Measurements from ENCODE around the gene SEC14L5. TPM values are rescaled to one million over a fixed set of nuclear protein-coding genes. Genes with fewer than 3 reads are reported as not detected.

SEC14L5 gene
- total RNA-seq, 2 experiments from 2014 or later: not detected

GRCh38 chr16:4988647-4989046 is 30.5 kb downstream of the SEC14L5 start:
- Mint-ChIP-seq H3K36me3 (peaks cover 2% of the 10 kb centered on the region), H3K27me3 (peaks cover 40% of the 10 kb centered on the region), H3K9me3 (ENCODE audit: low read depth) (no peaks in the 10 kb centered on the region), H3K27ac (no peak overlapping the region), H3K4me1 (no peaks in the 10 kb centered on the region), H3K4me3 (no peak overlapping the region)
- CTCF ChIA-PET: no interaction called here
- DNase-seq: no peak
- no peak for ATAC-seq

DNA sequence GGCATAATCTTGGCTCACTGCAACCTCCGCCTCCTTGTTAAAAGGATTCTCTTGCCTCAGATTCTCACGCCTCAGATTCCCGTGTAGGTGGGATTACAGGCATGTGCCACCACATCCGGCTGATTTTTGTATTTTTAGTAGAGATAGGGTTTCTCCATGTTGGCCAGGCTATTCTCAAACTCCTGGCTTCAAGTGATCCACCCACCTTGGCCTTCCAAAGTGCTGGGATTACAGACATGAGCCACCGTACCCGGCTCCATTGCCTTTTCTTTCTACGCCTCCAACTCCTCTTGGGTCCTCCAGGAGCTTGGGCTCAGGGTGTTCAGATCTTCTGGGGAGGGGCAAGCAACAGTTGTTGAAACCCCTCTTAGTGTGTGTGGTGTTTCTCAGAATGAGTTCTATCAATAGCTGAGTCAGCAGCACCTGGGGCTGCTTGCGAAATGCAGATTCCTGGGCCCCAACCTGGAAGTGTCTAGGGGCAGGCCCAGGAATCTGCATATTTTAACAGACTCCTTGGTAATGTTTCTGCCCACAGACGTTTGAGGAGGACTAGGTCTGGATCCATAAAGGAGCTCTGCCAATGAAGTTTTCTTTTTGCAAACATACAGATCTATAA is 31.4 kb downstream of the SEC14L5 start:
- H3K27me3 Mint-ChIP-seq: peaks cover 40% of the 10 kb centered on the region
- no peak overlapping the region for H3K4me3 Mint-ChIP-seq
- DNase-seq (no peak), ATAC-seq (no peak)
- CTCF ChIA-PET: no interaction called here
- no peaks in the 10 kb centered on the region for H3K4me1 Mint-ChIP-seq
- H3K27ac Mint-ChIP-seq: no peak overlapping the region
- H3K9me3 Mint-ChIP-seq (ENCODE audit: low read depth): no peaks in the 10 kb centered on the region
- peaks cover 2% of the 10 kb centered on the region for H3K36me3 Mint-ChIP-seq

DNA sequence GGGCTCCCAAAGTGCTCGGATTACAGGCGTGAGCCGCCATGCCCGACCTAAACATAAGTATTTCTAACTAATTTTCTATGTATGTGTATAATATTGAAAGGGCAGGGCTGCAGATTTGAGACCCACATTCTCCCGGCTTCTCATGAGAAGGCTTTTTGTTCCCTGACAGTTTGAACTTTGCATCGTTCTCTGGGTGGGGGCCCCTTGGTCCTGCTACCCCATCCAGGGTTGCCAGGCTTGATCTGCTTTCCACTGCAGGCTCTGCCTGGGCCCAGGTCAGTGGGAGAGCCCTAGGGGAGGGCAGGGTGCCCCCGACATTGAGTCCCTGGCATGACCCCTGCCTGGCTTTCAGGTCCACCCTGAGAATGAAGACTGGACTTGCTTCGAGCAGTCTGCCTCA is 32.3 kb downstream of the SEC14L5 start:
- ATAC-seq (no peak), DNase-seq (no peak)
- Mint-ChIP-seq H3K9me3 (ENCODE audit: low read depth) (no peaks in the 10 kb centered on the region), H3K36me3 (peaks cover 2% of the 10 kb centered on the region), H3K27me3 (peaks cover 38% of the 10 kb centered on the region), H3K4me3 (no peak overlapping the region), H3K4me1 (no peaks in the 10 kb centered on the region), H3K27ac (no peak overlapping the region)
- CTCF ChIA-PET: no interaction called here

GRCh38 chr16:4991754-4992153 is 33.6 kb downstream of the SEC14L5 start:
- Mint-ChIP-seq H3K36me3 (peaks cover 2% of the 10 kb centered on the region), H3K27me3 (peaks cover 30% of the 10 kb centered on the region), H3K9me3 (ENCODE audit: low read depth) (no peaks in the 10 kb centered on the region), H3K27ac (no peak overlapping the region), H3K4me3 (no peak overlapping the region), H3K4me1 (no peaks in the 10 kb centered on the region)
- DNase-seq (no peak), ATAC-seq (no peak)
- CTCF ChIA-PET: no interaction called here

GRCh38 chr16:4994719-4995434 is 36.7 kb downstream of the SEC14L5 start:
- CTCF ChIA-PET: no interaction called here
- no peaks in the 10 kb centered on the region for H3K4me1 Mint-ChIP-seq
- no peak for ATAC-seq
- no peak for DNase-seq
- H3K27ac Mint-ChIP-seq: no peak overlapping the region
- no peak overlapping the region for H3K4me3 Mint-ChIP-seq
- H3K9me3 Mint-ChIP-seq (ENCODE audit: low read depth): no peaks in the 10 kb centered on the region
- peaks cover 4% of the 10 kb centered on the region for H3K27me3 Mint-ChIP-seq
- no peaks in the 10 kb centered on the region for H3K36me3 Mint-ChIP-seq

DNA sequence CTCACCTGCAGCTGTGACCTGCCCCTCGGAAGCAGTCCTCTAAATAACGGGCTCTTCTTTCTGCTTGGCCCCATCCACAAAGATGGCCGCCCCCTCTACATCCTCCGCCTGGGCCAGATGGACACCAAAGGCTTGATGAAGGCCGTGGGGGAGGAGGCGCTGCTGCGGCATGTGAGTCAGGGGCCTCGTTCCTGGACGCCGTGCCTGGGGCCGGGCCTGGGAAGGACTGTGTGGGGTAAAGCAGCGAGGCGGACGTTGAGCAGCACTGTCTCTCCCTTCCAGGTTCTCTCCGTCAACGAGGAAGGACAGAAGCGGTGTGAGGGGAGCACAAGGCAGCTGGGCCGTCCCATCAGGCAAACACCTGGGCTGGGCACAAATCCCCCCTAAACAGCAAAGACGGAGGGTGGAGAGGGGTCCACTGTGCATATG is 42.5 kb downstream of the SEC14L5 start:
- Mint-ChIP-seq H3K4me1 (no peaks in the 10 kb centered on the region), H3K27me3 (peaks cover 7% of the 10 kb centered on the region), H3K9me3 (ENCODE audit: low read depth) (no peaks in the 10 kb centered on the region), H3K27ac (no peak overlapping the region), H3K36me3 (no peaks in the 10 kb centered on the region), H3K4me3 (no peak overlapping the region)
- CTCF ChIA-PET: no interaction called here
- ATAC-seq (no peak), DNase-seq (no peak)

DNA sequence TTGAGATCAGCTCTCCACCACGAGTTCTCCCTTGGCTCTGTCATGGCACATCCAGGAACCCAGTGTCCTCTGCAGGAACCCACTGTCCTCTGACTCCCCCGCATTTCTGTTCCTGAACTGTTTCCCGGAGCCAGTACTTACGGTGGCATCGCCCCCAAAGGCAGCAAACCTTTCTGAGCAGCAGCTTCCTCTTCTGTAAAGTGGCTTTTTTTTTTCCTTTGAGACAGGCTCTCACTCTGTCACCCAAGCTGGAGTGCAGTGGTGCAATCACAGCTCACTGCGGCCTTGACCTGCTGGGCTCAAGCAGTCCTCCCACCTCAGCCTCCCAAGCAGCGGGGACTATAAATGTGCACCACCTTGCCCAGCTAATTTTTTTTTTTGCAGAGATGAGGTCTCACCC is 43.4 kb downstream of the SEC14L5 start:
- CTCF ChIA-PET: interaction anchor here (0.6 kb wide), 1 partner anchor 42 kb away, joined by 3 read pairs; no protein-coding TSS in a partner anchor
- H3K4me3 Mint-ChIP-seq: no peak overlapping the region
- H3K4me1 Mint-ChIP-seq: no peaks in the 10 kb centered on the region
- no peak for ATAC-seq
- H3K36me3 Mint-ChIP-seq: no peaks in the 10 kb centered on the region
- no peak for DNase-seq
- peaks cover 7% of the 10 kb centered on the region for H3K27me3 Mint-ChIP-seq
- H3K27ac Mint-ChIP-seq: no peak overlapping the region
- no peaks in the 10 kb centered on the region for H3K9me3 Mint-ChIP-seq (ENCODE audit: low read depth)

- peaks cover 7% of the 10 kb centered on the region for H3K27me3 Mint-ChIP-seq
- ATAC-seq (no peak), DNase-seq (no peak)
- no peaks in the 10 kb centered on the region for H3K36me3 Mint-ChIP-seq
- H3K9me3 Mint-ChIP-seq (ENCODE audit: low read depth): no peaks in the 10 kb centered on the region
- CTCF ChIA-PET: interaction anchor here (0.6 kb wide), 1 partner anchor 42 kb away, joined by 3 read pairs; no protein-coding TSS in a partner anchor
- no peaks in the 10 kb centered on the region for H3K4me1 Mint-ChIP-seq
- H3K27ac Mint-ChIP-seq: no peak overlapping the region
- no peak overlapping the region for H3K4me3 Mint-ChIP-seq
These were observed 43.9 kb downstream of the SEC14L5 start for GRCh38 chr16:5001986-5002385.

GRCh38 chr16:5002699-5003143 is 44.6 kb downstream of the SEC14L5 start:
- H3K4me3 Mint-ChIP-seq: no peak overlapping the region
- CTCF ChIA-PET: no interaction called here
- no peaks in the 10 kb centered on the region for H3K4me1 Mint-ChIP-seq
- no peaks in the 10 kb centered on the region for H3K36me3 Mint-ChIP-seq
- ATAC-seq (no peak), DNase-seq (no peak)
- peaks cover 7% of the 10 kb centered on the region for H3K27me3 Mint-ChIP-seq
- no peaks in the 10 kb centered on the region for H3K9me3 Mint-ChIP-seq (ENCODE audit: low read depth)
- H3K27ac Mint-ChIP-seq: no peak overlapping the region

DNA sequence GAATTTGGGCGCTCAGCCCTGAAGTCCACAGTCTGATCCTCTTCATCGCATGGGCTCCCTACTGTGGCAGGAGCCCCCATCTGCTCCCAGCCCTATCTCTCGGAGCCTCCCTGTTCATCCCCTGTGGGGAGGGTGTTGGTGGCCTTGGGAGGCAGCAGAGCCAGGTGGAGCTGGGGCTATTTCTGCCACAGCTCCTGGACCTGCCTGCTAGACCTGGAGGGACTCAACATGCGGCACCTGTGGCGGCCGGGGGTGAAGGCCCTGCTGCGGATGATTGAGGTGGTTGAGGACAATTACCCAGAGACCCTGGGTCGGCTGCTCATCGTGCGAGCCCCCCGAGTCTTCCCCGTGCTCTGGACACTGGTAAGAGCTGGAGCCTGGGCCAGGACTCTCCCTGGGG is 45.1 kb downstream of the SEC14L5 start:
- Mint-ChIP-seq H3K36me3 (no peaks in the 10 kb centered on the region), H3K9me3 (ENCODE audit: low read depth) (no peaks in the 10 kb centered on the region), H3K4me3 (no peak overlapping the region), H3K27me3 (peaks cover 7% of the 10 kb centered on the region), H3K27ac (no peak overlapping the region), H3K4me1 (no peaks in the 10 kb centered on the region)
- CTCF ChIA-PET: interaction anchor here (1.4 kb wide), 1 partner anchor 17 kb away, joined by 3 read pairs; no protein-coding TSS in a partner anchor
- ATAC-seq (no peak), DNase-seq (no peak)

DNA sequence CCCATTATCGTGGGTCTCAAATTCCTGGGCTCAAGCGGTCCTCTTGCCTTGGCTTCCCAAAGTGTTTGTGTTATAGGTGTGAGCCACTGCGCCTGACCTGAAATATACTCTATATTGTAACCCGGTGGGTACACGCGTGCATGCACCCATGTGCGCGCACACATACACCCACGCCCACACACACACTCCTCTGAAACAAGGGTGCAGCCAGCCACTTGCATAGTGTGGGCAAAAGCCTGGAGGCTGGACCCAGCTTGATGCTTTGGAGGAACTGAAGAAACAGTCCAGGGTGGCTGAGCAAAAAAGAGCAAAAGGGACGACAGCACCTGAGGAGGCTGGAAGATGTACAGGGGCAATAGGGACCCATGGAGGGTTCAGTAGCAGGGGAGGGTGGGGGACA is 45.7 kb downstream of the SEC14L5 start:
- Mint-ChIP-seq H3K36me3 (no peaks in the 10 kb centered on the region), H3K9me3 (ENCODE audit: low read depth) (no peaks in the 10 kb centered on the region), H3K4me3 (no peak overlapping the region), H3K4me1 (no peaks in the 10 kb centered on the region), H3K27ac (no peak overlapping the region), H3K27me3 (peaks cover 5% of the 10 kb centered on the region)
- no peak for ATAC-seq
- no peak for DNase-seq
- CTCF ChIA-PET: interaction anchor here (1.4 kb wide), 1 partner anchor 17 kb away, joined by 3 read pairs; no protein-coding TSS in a partner anchor

DNA sequence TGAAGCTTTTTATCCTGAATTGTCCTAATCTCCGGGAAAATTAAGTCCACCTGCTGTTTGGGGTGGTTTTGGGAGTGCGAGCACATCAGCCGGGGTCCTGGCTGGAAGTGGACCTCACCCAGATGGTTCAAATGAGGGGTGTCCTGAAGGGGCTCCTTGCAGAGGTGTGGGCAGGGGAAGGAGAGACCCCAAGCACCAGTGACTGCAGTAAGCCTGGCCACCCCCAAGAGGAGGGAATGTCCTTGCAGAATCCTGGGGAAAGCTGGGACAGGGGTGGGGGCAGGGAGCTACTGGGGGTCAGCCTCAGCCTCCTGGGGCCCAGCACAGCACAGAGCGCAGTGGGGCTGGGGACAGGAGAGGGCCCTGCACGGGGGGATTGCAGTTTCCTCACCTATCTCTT is 46.2 kb downstream of the SEC14L5 start:
- CTCF ChIA-PET: interaction anchor here (1.4 kb wide), 1 partner anchor 16 kb away, joined by 3 read pairs; no protein-coding TSS in a partner anchor
- H3K27me3 Mint-ChIP-seq: peaks cover 5% of the 10 kb centered on the region
- DNase-seq: no peak
- no peak for ATAC-seq
- H3K4me1 Mint-ChIP-seq: no peaks in the 10 kb centered on the region
- H3K4me3 Mint-ChIP-seq: no peak overlapping the region
- no peaks in the 10 kb centered on the region for H3K36me3 Mint-ChIP-seq
- no peaks in the 10 kb centered on the region for H3K9me3 Mint-ChIP-seq (ENCODE audit: low read depth)
- H3K27ac Mint-ChIP-seq: no peak overlapping the region

DNA sequence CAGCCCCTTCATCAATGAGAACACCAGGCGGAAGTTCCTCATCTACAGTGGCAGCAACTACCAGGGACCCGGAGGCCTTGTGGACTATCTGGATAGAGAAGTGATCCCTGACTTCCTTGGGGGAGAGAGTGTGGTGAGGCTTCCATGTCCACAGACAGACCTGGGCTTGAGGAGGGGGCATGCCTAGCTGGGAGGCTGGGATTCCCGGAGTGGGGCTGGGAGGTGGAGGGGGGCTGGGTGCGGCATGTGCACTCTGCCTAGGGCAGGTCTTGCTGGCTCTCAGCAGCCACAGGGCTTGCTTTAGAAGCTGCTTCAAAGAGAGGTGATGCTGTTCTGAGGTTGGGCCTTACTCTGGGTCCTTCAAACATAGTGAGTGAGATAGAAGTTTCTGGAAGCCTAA is 47.8 kb downstream of the SEC14L5 start:
- H3K27me3 Mint-ChIP-seq: peaks cover 5% of the 10 kb centered on the region
- DNase-seq (no peak), ATAC-seq (no peak)
- H3K4me1 Mint-ChIP-seq: no peaks in the 10 kb centered on the region
- no peaks in the 10 kb centered on the region for H3K9me3 Mint-ChIP-seq (ENCODE audit: low read depth)
- CTCF ChIA-PET: no interaction called here
- no peak overlapping the region for H3K27ac Mint-ChIP-seq
- H3K4me3 Mint-ChIP-seq: no peak overlapping the region
- H3K36me3 Mint-ChIP-seq: no peaks in the 10 kb centered on the region

Measured in activated CD8-positive, alpha-beta memory T cell treated with anti-CD3 and anti-CD28 coated beads, Interleukin-2, amount 10 ng/mL, durations not matched to agents 7 days and 5 days (primary cell).